ENCODE measurements around the gene TLL2. TPM values are rescaled to one million over a fixed set of nuclear protein-coding genes. Genes with fewer than 3 reads are reported as not detected.

The TLL2 gene
- total and polyA plus RNA-seq, 2 of the 4 experiments (the other 2 are of a cell fraction), result under 0.01 to 0.05 TPM

- Histone ChIP-seq H4K91ac (ENCODE audit: insufficient read depth, low read depth, low read length) (no peak overlapping the region), H4K8ac (ENCODE audit: low read depth in 2 of 2, low read length in 2 of 2) (no peak overlapping the region), H2BK5ac (ENCODE audit: low read depth, low read length, poor library complexity, severe bottlenecking) (no peak overlapping the region), H2AK9ac (replicated peaks; ENCODE audit: low read depth, low read length, poor library complexity) (no peak overlapping the region), H3K36me3 (ENCODE audit: control insufficient read depth, insufficient read depth, low read length) (no peaks in the 10 kb centered on the region), H3K9me1 (ENCODE audit: insufficient read depth, low read length) (no peaks in the 10 kb centered on the region), H2BK15ac (ENCODE audit: low read depth, low read length) (no peak overlapping the region), H3K4me3 (ENCODE audit: insufficient read depth, low read depth, low read length) (no peak overlapping the region), H2AFZ (replicated peaks; ENCODE audit: low read length, poor library complexity) (no peak overlapping the region), H3K18ac (ENCODE audit: low read depth, low read length) (no peak overlapping the region), H3K27ac (ENCODE audit: insufficient read depth, low read length) (no peak overlapping the region), H2BK20ac (ENCODE audit: low read depth, low read length) (no peak overlapping the region), H3K14ac (replicated peaks; ENCODE audit: low read depth, low read length) (no peak overlapping the region), H3K23ac (ENCODE audit: low read depth, low read length) (no peak overlapping the region), H3K4ac (ENCODE audit: low read depth, low read length) (no peak overlapping the region), H2AK5ac (ENCODE audit: low read depth, low read length) (no peak overlapping the region), H3K4me2 (ENCODE audit: low read depth, low read length) (no peak overlapping the region), H4K5ac (ENCODE audit: low read depth, low read length) (no peak overlapping the region), H3K9ac (ENCODE audit: low read depth, low read length) (no peak overlapping the region), H3K4me1 (ENCODE audit: control insufficient read depth, insufficient read depth, low read length) (no peaks in the 10 kb centered on the region), H3K27me3 (ENCODE audit: control insufficient read depth, insufficient read depth, low read length) (peaks cover 8% of the 10 kb centered on the region), H3K56ac (ENCODE audit: extremely low read depth, insufficient read depth, low read length) (no peak overlapping the region), H3K79me1 (ENCODE audit: low read depth in 1 of 2, low read length in 2 of 2) (no peaks in the 10 kb centered on the region), H2BK120ac (ENCODE audit: low read depth, low read length) (no peak overlapping the region), H4K20me1 (ENCODE audit: insufficient read depth, low read length) (no peaks in the 10 kb centered on the region), H3K9me3 (ENCODE audit: control insufficient read depth, insufficient read depth, low read length) (no peaks in the 10 kb centered on the region)
- POLR2A ChIA-PET (ENCODE audit: unreplicated experiment), result no interaction called here
- no peak for DNase-seq
- CTCF ChIA-PET, result no interaction called here
- TF ChIP-seq BHLHE40 (IDR thresholded peaks at IDR 0.05; ENCODE audit: low read depth, low read length), result no peak
- no peak for TF ChIP-seq MAZ (IDR thresholded peaks at IDR 0.05; ENCODE audit: borderline replicate concordance, low read depth, low read length)
- no peak for TF ChIP-seq RAD21 (IDR thresholded peaks at IDR 0.05; ENCODE audit: low read length)
- no peak for TF ChIP-seq CEBPB (IDR thresholded peaks at IDR 0.05; ENCODE audit: low read depth, low read length)
- no TSS peak for BruUV-seq (replicated peaks)
- 0% methylated on average over 1 of the region's 5 CpGs; no CpG with 5 or more reads in 1 of the 2 experiments for whole genome bisulfite sequencing, 2 experiments (ENCODE audit: extremely low coverage in 2 of 2, insufficient read length in 1 of 2)
- intact Hi-C loops (cut with micrococcal nuclease) (no loop called here), in situ Hi-C loops (cut with MboI; ENCODE audit: low sequenced_read_pairs) (no loop called here), dilution Hi-C loops (cut with HindIII; ENCODE audit: low sequenced_read_pairs, unreplicated experiment) (no loop called here)
- ATAC-seq (ENCODE audit: low read depth), result no peak
Observed at GRCh38 chr10:96468845-96469244, 44.9 kb downstream of the TLL2 start.
